GM18526 (cell line): Measurements from ENCODE around the gene NISCH.

Source experiments
- POLR2A ChIP-seq: IDR thresholded peaks from 3 replicates; pipeline ENCODE4 v1.6.1; 2011; ENCODE audit not compliant: insufficient read length; ENCODE audit errors: extremely low read depth

The NISCH gene

GRCh38 chr3:52534281-52535183, 79.1 kb downstream of the NISCH start:
- no peak for TF ChIP-seq POLR2A

- TF ChIP-seq POLR2A = no peak
Observed at GRCh38 chr3:52535411-52536111, 80.2 kb downstream of the NISCH start.

- TF ChIP-seq POLR2A = no peak
Observed at GRCh38 chr3:52536112-52536368, 80.6 kb downstream of the NISCH start.

- peak; percentile 99 for TF ChIP-seq POLR2A
Observed at GRCh38 chr3:52536369-52537164, 81.2 kb downstream of the NISCH start, which contains the start of gene UQCC5. Gene UQCC5 (plus strand): TSS chr3:52536605. CDS start chr3:52536756, 151 bp downstream.

- no peak for TF ChIP-seq POLR2A
Observed at GRCh38 chr3:52537165-52537620, 81.8 kb downstream of the NISCH start.

- no peak for TF ChIP-seq POLR2A
Observed at GRCh38 chr3:52537726-52538421, 82.5 kb downstream of the NISCH start.

GRCh38 chr3:52539010-52539653, 83.7 kb downstream of the NISCH start:
- TF ChIP-seq POLR2A = no peak

GRCh38 chr3:52541050-52541449, 85.6 kb downstream of the NISCH start:
- no peak for TF ChIP-seq POLR2A
